Ascending aorta (tissue), 2 donors: ENCODE results near the gene LRRC37A3. TPM values are rescaled to one million over a fixed set of nuclear protein-coding genes. Genes with fewer than 3 reads are reported as not detected.
"Not testable (repeated sequence)": the region's sequence is repeated elsewhere in the genome, so short reads cannot be mapped to it uniquely, and the experiment has no call there.

Source experiments
- DNase-seq, 2 donors: peaks; one replicate each; pipeline ENCODE4 v3.0.0-alpha.2; 2019; ENCODE audit warnings: low spot score in 2 of 2
- H3K27ac ChIP-seq, 2 donors: fragments of 200-600 bp; sonication (generic); one replicate each; pipeline ENCODE4 v1.5.1; 2016 to 2017; ENCODE audit warnings: mild to moderate bottlenecking in 1 of 2
- H3K27me3 ChIP-seq: fragments of 200-600 bp; sonication (generic); one replicate; pipeline ENCODE4 v1.5.1; 2017
- H3K36me3 ChIP-seq, 2 donors: fragments of 200-600 bp; sonication (generic); one replicate each; pipeline ENCODE4 v1.5.1; 2016
- H3K4me1 ChIP-seq, 2 donors: fragments of 200-600 bp; sonication (generic); one replicate each; pipeline ENCODE4 v1.5.1; 2016 to 2017; ENCODE audit warnings: mild to moderate bottlenecking in 1 of 2
- H3K4me3 ChIP-seq, 2 donors: fragments of 200-600 bp; sonication (generic); one replicate each; pipeline ENCODE4 v1.5.1; 2016 to 2017; ENCODE audit warnings: mild to moderate bottlenecking in 1 of 2
- H3K9me3 ChIP-seq, 2 donors: fragments of 200-600 bp; sonication (generic); one replicate each; pipeline ENCODE4 v1.5.1; 2016
- intact Hi-C: fragments of 100-400 bp; cut with DNase I; formaldehyde crosslinking; loops from one replicate; pipeline ENCODE4 v1.15.1; 2023
- total RNA-seq: library from RNA; depleted of rRNA; stranded (reverse); fragments of >200 nt; gene quantifications from one replicate; pipeline ENCODE4 v1.1.0, GENCODE V29; 2016
- TF ChIP-seq, protein P1 (sequence below), 3 experiments: fragments of 200-600 bp in 2 of 3; fragments of 450-650 bp in 1 of 3; sonication (generic) in 2 of 3; IDR thresholded peaks; one replicate each; pipeline ENCODE4 v1.5.1; 2016 to 2019; ENCODE audit warnings: antibody characterized with exemption in 3 of 3, mild to moderate bottlenecking in 1 of 3, moderate library complexity in 1 of 3

Gene LRRC37A3
- total RNA-seq = 4.3 TPM

GRCh38 chr17:64919289-64920025 lies at the start of gene LRRC37A3:
Gene LRRC37A3, minus strand, starts transcription at chr17:64919478. Its CDS starts 22,221 bp downstream, at chr17:64897257.
- intact Hi-C loops = loop anchor here (2.0 to 5.0 kb wide), 3 partner anchors 43 to 137 kb away; partner anchors contain the start of gene GNA13
- peak; percentile 92 to 99 for DNase-seq
- not testable (repeated sequence) for H3K36me3 ChIP-seq, H3K9me3 ChIP-seq, H3K27me3 ChIP-seq, H3K4me1 ChIP-seq
- Histone ChIP-seq H3K4me3 (peak within 1 kb of the TSS; percentile 72 to 98), H3K27ac (peak within 1 kb of the TSS; percentile 89 to 93)
- TF ChIP-seq, protein P1, sequence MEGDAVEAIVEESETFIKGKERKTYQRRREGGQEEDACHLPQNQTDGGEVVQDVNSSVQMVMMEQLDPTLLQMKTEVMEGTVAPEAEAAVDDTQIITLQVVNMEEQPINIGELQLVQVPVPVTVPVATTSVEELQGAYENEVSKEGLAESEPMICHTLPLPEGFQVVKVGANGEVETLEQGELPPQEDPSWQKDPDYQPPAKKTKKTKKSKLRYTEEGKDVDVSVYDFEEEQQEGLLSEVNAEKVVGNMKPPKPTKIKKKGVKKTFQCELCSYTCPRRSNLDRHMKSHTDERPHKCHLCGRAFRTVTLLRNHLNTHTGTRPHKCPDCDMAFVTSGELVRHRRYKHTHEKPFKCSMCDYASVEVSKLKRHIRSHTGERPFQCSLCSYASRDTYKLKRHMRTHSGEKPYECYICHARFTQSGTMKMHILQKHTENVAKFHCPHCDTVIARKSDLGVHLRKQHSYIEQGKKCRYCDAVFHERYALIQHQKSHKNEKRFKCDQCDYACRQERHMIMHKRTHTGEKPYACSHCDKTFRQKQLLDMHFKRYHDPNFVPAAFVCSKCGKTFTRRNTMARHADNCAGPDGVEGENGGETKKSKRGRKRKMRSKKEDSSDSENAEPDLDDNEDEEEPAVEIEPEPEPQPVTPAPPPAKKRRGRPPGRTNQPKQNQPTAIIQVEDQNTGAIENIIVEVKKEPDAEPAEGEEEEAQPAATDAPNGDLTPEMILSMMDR (IDR thresholded peaks at IDR 0.05) = peak; percentile 84 to 96 (median 93)

DNA sequence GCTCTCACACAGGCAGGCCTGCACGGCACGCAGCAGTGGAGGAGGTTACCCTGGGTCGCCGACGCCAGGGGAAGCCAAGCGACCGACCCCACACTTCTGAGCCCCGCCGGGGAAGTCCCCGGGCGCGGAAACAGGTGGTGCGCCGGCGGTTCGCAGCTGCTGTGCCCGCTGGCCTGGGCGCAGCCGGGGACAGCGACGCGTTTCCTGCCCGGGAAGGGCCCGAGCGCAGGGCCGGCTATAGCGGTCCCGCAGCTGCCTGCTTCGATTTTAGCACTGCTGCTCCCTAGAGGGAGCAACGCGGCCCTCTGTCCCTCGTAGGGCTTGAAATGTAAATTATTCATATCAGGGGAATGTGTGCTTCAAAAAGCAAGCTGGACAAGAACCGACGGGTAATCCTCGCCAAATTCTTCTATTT lies 46.6 kb upstream of the LRRC37A3 start:
- H3K36me3 ChIP-seq, H3K9me3 ChIP-seq, H3K4me1 ChIP-seq, H3K27me3 ChIP-seq: not testable (repeated sequence)
- Histone ChIP-seq H3K4me3 (peak overlapping the region; percentile 50 to 60), H3K27ac (peak overlapping the region; percentile 73 to 77)
- TF ChIP-seq, protein P1 (IDR thresholded peaks at IDR 0.05) = peak; percentile 17 to 38 (median 33)
- peak; percentile 58 to 89 for DNase-seq
- intact Hi-C loops = loop anchor here (10.0 kb wide), 1 partner anchor 1339 kb away; the partner anchor contains the start of gene PRKCA

GRCh38 chr17:64965256-64965872 lies 46.1 kb upstream of the LRRC37A3 start:
- not testable (repeated sequence) for H3K27me3 ChIP-seq, H3K36me3 ChIP-seq
- intact Hi-C loops = loop anchor here (10.0 kb wide), 1 partner anchor 1339 kb away; the partner anchor contains the start of gene PRKCA

GRCh38 chr17:64964796-64965195 lies 45.5 kb upstream of the LRRC37A3 start:
- no peak for DNase-seq
- intact Hi-C loops = loop anchor here (5.0 to 10.0 kb wide), 2 partner anchors 42 to 1340 kb away; partner anchors contain the start of gene PRKCA

More at GRCh38 chr17:64965256-64965872, 46.1 kb upstream of the LRRC37A3 start:
- not testable (repeated sequence) for DNase-seq, H3K9me3 ChIP-seq, H3K4me1 ChIP-seq
- H3K27ac ChIP-seq = peak overlapping the region; percentile 73 to 77
- peak overlapping the region; percentile 50 to 60 for H3K4me3 ChIP-seq

GRCh38 chr17:64963814-64964213 lies 44.5 kb upstream of the LRRC37A3 start:
- H3K27ac ChIP-seq, DNase-seq, H3K36me3 ChIP-seq, H3K27me3 ChIP-seq, H3K4me1 ChIP-seq, H3K9me3 ChIP-seq, H3K4me3 ChIP-seq: not testable (repeated sequence)
- TF ChIP-seq, protein P1 (IDR thresholded peaks at IDR 0.05) = peak in 1 of 3 experiments; percentile 2
- intact Hi-C loops = loop anchor here (5.0 to 10.0 kb wide), 2 partner anchors 42 to 1341 kb away; partner anchors contain the start of gene PRKCA

More at GRCh38 chr17:64964796-64965195, 45.5 kb upstream of the LRRC37A3 start:
- Histone ChIP-seq H3K4me3 (no peak overlapping the region), H3K4me1 (peaks cover 0 to 8% of the 10 kb centered on the region in 2 donors), H3K9me3 (no peaks in the 10 kb centered on the region), H3K27ac (no peak overlapping the region), H3K27me3 (no peaks in the 10 kb centered on the region), H3K36me3 (peaks cover 0 to 6% of the 10 kb centered on the region in 2 donors)
- TF ChIP-seq, protein P1 (IDR thresholded peaks at IDR 0.05) = no peak
